Calu3 (cell line): Measurements from ENCODE around the gene LATS2. TPM values are rescaled to one million over a fixed set of nuclear protein-coding genes. Genes with fewer than 3 reads are reported as not detected.

Experiments
- BruUV-seq: library from RNA; stranded (reverse); fragments of 400-500 nt; replicated peaks from 2 replicates; lab custom pipeline; 2021; lab: Mats Ljungman, UMichigan
- CTCF ChIA-PET: fragments of 300-600 bp; sonication (Branson Sonifier 250); formaldehyde crosslinking; loops from one replicate; lab custom pipeline; 2022; ENCODE audit warnings: antibody characterized with exemption; lab: Charles Lee
- DNase-seq: peaks from one replicate; pipeline ENCODE4 v3.0.0; 2022
- H3K27ac Mint-ChIP-seq: one replicate; pipeline ENCODE4 v1.8.0; 2022; ENCODE audit warnings: mixed read lengths; ENCODE audit not compliant: unreplicated experiment
- H3K27me3 Mint-ChIP-seq: one replicate; pipeline ENCODE4 v1.8.0; 2022; ENCODE audit warnings: mixed read lengths; ENCODE audit not compliant: unreplicated experiment
- H3K36me3 Mint-ChIP-seq: one replicate; pipeline ENCODE4 v1.8.0; 2022; ENCODE audit warnings: mild to moderate bottlenecking, moderate library complexity, mixed read lengths; ENCODE audit not compliant: insufficient read depth, unreplicated experiment
- H3K4me1 Mint-ChIP-seq: one replicate; pipeline ENCODE4 v1.8.0; 2022; ENCODE audit warnings: mild to moderate bottlenecking, low read depth, mixed read lengths; ENCODE audit not compliant: unreplicated experiment
- H3K4me3 Mint-ChIP-seq: one replicate; pipeline ENCODE4 v1.8.0; 2022; ENCODE audit warnings: mild to moderate bottlenecking, low read depth, moderate library complexity, mixed read lengths; ENCODE audit not compliant: unreplicated experiment
- H3K9me3 Mint-ChIP-seq: one replicate; pipeline ENCODE4 v1.8.0; 2022; ENCODE audit warnings: low read depth, mixed read lengths; ENCODE audit not compliant: unreplicated experiment
- intact Hi-C: fragments of 100-400 bp; cut with micrococcal nuclease; formaldehyde crosslinking; loops from one replicate; pipeline ENCODE4 v1.10.0; 2022; ENCODE audit not compliant: unreplicated experiment
- total RNA-seq: library from RNA; stranded (reverse); gene quantifications from 2 replicates; pipeline ENCODE4 v1.2.3, GENCODE V29; 2022
- TF ChIP-seq, protein P1 (sequence below): fragments of 200-600 bp; IDR thresholded peaks from one replicate; pipeline ENCODE4 v1.8.0; 2022; ENCODE audit warnings: antibody characterized with exemption; ENCODE audit not compliant: unreplicated experiment

The LATS2 gene
- total RNA-seq, 1 experiment from 2014 or later, result 19.3 TPM

- Mint-ChIP-seq H3K9me3 (no peaks in the 10 kb centered on the region), H3K4me1 (peaks cover 46% of the 10 kb centered on the region), H3K36me3 (peaks cover 45% of the 10 kb centered on the region), H3K27ac (peak overlapping the region; percentile 41), H3K4me3 (no peak overlapping the region), H3K27me3 (no peaks in the 10 kb centered on the region)
- no TSS peak for BruUV-seq
- no peak for DNase-seq
- intact Hi-C loops, result no loop called here
- TF ChIP-seq, protein P1, sequence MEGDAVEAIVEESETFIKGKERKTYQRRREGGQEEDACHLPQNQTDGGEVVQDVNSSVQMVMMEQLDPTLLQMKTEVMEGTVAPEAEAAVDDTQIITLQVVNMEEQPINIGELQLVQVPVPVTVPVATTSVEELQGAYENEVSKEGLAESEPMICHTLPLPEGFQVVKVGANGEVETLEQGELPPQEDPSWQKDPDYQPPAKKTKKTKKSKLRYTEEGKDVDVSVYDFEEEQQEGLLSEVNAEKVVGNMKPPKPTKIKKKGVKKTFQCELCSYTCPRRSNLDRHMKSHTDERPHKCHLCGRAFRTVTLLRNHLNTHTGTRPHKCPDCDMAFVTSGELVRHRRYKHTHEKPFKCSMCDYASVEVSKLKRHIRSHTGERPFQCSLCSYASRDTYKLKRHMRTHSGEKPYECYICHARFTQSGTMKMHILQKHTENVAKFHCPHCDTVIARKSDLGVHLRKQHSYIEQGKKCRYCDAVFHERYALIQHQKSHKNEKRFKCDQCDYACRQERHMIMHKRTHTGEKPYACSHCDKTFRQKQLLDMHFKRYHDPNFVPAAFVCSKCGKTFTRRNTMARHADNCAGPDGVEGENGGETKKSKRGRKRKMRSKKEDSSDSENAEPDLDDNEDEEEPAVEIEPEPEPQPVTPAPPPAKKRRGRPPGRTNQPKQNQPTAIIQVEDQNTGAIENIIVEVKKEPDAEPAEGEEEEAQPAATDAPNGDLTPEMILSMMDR, result no peak
- CTCF ChIA-PET, result interaction anchor here (1.1 kb wide), 1 partner anchor 8 kb away, joined by 6 read pairs; no protein-coding TSS in a partner anchor
Observed at GRCh38 chr13:21040120-21040826, 21.1 kb downstream of the LATS2 start.

DNA sequence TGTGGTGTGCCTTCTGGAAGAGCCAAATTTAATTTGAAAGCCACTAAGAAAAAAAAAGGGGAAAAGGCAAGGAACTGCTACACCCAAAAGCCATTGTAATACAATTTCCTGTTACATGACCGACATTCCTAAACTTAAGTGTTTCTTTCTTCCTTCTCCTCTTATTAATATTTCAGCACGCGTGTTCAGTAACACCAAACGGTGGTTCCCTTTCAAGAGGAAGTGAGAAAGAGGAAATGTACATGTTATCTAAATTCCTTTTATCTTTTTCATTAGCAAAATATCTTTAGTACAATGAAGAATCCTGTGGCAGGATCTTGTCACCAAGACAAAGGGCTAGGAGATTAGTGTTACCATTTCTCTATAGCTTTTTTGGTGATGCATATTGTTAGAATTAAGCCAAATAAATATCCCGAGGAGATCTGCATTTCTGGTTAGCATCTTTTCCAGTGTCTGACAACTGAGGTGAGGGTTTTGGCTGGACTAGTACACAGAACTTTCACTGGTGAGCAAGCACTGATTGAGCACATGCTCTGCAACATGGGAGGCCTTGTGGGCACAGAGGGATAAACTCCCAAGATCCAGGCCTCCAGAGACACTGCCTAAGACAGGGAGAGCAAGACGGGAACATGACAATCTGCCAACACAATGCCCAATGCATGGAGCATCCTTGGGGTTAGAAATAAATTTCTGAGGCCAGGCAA is 22.1 kb downstream of the LATS2 start:
- Mint-ChIP-seq H3K4me1 (peaks cover 55% of the 10 kb centered on the region), H3K36me3 (peaks cover 42% of the 10 kb centered on the region), H3K9me3 (no peaks in the 10 kb centered on the region), H3K27me3 (no peaks in the 10 kb centered on the region), H3K27ac (peak overlapping the region; percentile 54), H3K4me3 (no peak overlapping the region)
- no peak for DNase-seq
- CTCF ChIA-PET, result no interaction called here
- TF ChIP-seq, protein P1, result no peak
- intact Hi-C loops, result loop anchor here (10.0 kb wide), 1 partner anchor 96 kb away; no protein-coding TSS in a partner anchor
- no TSS peak for BruUV-seq

GRCh38 chr13:21037656-21038055 is 23.7 kb downstream of the LATS2 start:
- Mint-ChIP-seq H3K4me3 (no peak overlapping the region), H3K27ac (peak overlapping the region; percentile 76), H3K36me3 (peaks cover 52% of the 10 kb centered on the region), H3K4me1 (peaks cover 63% of the 10 kb centered on the region), H3K27me3 (no peaks in the 10 kb centered on the region), H3K9me3 (no peaks in the 10 kb centered on the region)
- no TSS peak for BruUV-seq
- TF ChIP-seq, protein P1, result no peak
- no peak for DNase-seq
- intact Hi-C loops, result loop anchor here (10.0 kb wide), 1 partner anchor 97 kb away; no protein-coding TSS in a partner anchor
- CTCF ChIA-PET, result no interaction called here

- H3K9me3 Mint-ChIP-seq, result no peaks in the 10 kb centered on the region
- H3K27me3 Mint-ChIP-seq, result no peaks in the 10 kb centered on the region
- peak overlapping the region; percentile 93 for H3K27ac Mint-ChIP-seq
- BruUV-seq, result no TSS peak
- CTCF ChIA-PET, result no interaction called here
- TF ChIP-seq, protein P1, result no peak
- no peak for DNase-seq
- H3K4me1 Mint-ChIP-seq, result peaks cover 62% of the 10 kb centered on the region
- peaks cover 46% of the 10 kb centered on the region for H3K36me3 Mint-ChIP-seq
- peak overlapping the region; percentile 49 for H3K4me3 Mint-ChIP-seq
- intact Hi-C loops, result loop anchor here (2.0 to 10.0 kb wide), 2 partner anchors 93 to 99 kb away; no protein-coding TSS in a partner anchor
Observed at GRCh38 chr13:21035498-21035897, 25.9 kb downstream of the LATS2 start.
